Panc1 (cell line): ENCODE data around the gene ABAT.

Source experiments
- CTCF ChIP-seq: fragments of 450-650 bp; IDR thresholded peaks from 2 replicates; pipeline ENCODE4 v1.5.1; 2017; ENCODE audit warnings: mild to moderate bottlenecking
- POLR2AphosphoS5 ChIP-seq: IDR thresholded peaks from 2 replicates; pipeline ENCODE4 v1.6.1; 2012; ENCODE audit warnings: mild to moderate bottlenecking, low read depth, low read length, moderate library complexity
- SIN3A ChIP-seq: IDR thresholded peaks from 2 replicates; pipeline ENCODE4 v1.6.1; 2012; ENCODE audit warnings: low read depth, mild to moderate bottlenecking, low read length, moderate library complexity, borderline replicate concordance; ENCODE audit not compliant: insufficient read depth
- TCF7L2 ChIP-seq: IDR thresholded peaks from 2 replicates; pipeline ENCODE4 v1.6.1; 2011; ENCODE audit warnings: mild to moderate bottlenecking, low read depth, low read length, inconsistent platforms

GRCh38 chr16:8673611-8674412, 605 bp upstream of the ABAT start:
- no peak for TF ChIP-seq CTCF
- TF ChIP-seq SIN3A: no peak
- no peak for TF ChIP-seq POLR2AphosphoS5
- no peak for TF ChIP-seq TCF7L2
